ENCODE results near the gene DSCAM.

Gene DSCAM

GRCh38 chr21:40474513-40474912 is 372.4 kb downstream of the DSCAM start:
- no peak for TF ChIP-seq CTCF (IDR thresholded peaks at IDR 0.05; ENCODE audit: low read length)
- TF ChIP-seq EZH2 (IDR thresholded peaks at IDR 0.05; ENCODE audit: borderline replicate concordance, low read length) = no peak
- H3K9me3 ChIP-seq (ENCODE audit: low read length) = no peaks in the 10 kb centered on the region
- no peak overlapping the region for H3K4me2 ChIP-seq (ENCODE audit: low read length)

GRCh38 chr21:40472013-40472412 is 374.9 kb downstream of the DSCAM start:
- Histone ChIP-seq H3K9me3 (ENCODE audit: low read length) (no peaks in the 10 kb centered on the region), H3K79me2 (ENCODE audit: insufficient read depth, low read length) (no peaks in the 10 kb centered on the region), H3K27me3 (ENCODE audit: insufficient read depth, low read length) (no peaks in the 10 kb centered on the region), H3K36me3 (ENCODE audit: insufficient read depth, low read length) (no peaks in the 10 kb centered on the region), H4K20me1 (ENCODE audit: insufficient read depth, low read length) (no peaks in the 10 kb centered on the region), H2AFZ (ENCODE audit: low read length) (no peak overlapping the region), H3K9ac (ENCODE audit: low read length) (no peak overlapping the region), H3F3A (ENCODE audit: insufficient read depth, low read length) (no peaks in the 10 kb centered on the region), H3K4me3 (ENCODE audit: low read depth, low read length, poor library complexity, severe bottlenecking) (no peak overlapping the region), H3K4me2 (ENCODE audit: low read length) (no peak overlapping the region), H3K9me2 (ENCODE audit: low read depth, low read length) (no peaks in the 10 kb centered on the region), H3K4me1 (ENCODE audit: insufficient read depth, low read length, severe bottlenecking) (no peaks in the 10 kb centered on the region), H3K27ac (ENCODE audit: low read depth, low read length, poor library complexity, severe bottlenecking) (no peak overlapping the region)
- TF ChIP-seq CTCF (IDR thresholded peaks at IDR 0.05; ENCODE audit: low read length) = no peak

More at GRCh38 chr21:40474513-40474912, 372.4 kb downstream of the DSCAM start:
- H3F3A ChIP-seq (ENCODE audit: insufficient read depth, low read length) = no peaks in the 10 kb centered on the region
- no peak overlapping the region for H2AFZ ChIP-seq (ENCODE audit: low read length)
- no peaks in the 10 kb centered on the region for H3K79me2 ChIP-seq (ENCODE audit: insufficient read depth, low read length)
- H4K20me1 ChIP-seq (ENCODE audit: insufficient read depth, low read length) = no peaks in the 10 kb centered on the region
- H3K27ac ChIP-seq (ENCODE audit: low read depth, low read length, poor library complexity, severe bottlenecking) = no peak overlapping the region
- no peaks in the 10 kb centered on the region for H3K36me3 ChIP-seq (ENCODE audit: insufficient read depth, low read length)
- no peak overlapping the region for H3K9ac ChIP-seq (ENCODE audit: low read length)
- no peaks in the 10 kb centered on the region for H3K4me1 ChIP-seq (ENCODE audit: insufficient read depth, low read length, severe bottlenecking)
- H3K4me3 ChIP-seq (ENCODE audit: low read depth, low read length, poor library complexity, severe bottlenecking) = no peak overlapping the region
- H3K9me2 ChIP-seq (ENCODE audit: low read depth, low read length) = no peaks in the 10 kb centered on the region
- H3K27me3 ChIP-seq (ENCODE audit: insufficient read depth, low read length) = no peaks in the 10 kb centered on the region

GRCh38 chr21:40471103-40471502 is 375.9 kb downstream of the DSCAM start:
- Histone ChIP-seq H3K4me2 (ENCODE audit: low read length) (no peak overlapping the region), H3K9me3 (ENCODE audit: low read length) (no peaks in the 10 kb centered on the region), H3K4me3 (ENCODE audit: low read depth, low read length, poor library complexity, severe bottlenecking) (no peak overlapping the region), H3K27ac (ENCODE audit: low read depth, low read length, poor library complexity, severe bottlenecking) (no peak overlapping the region), H3F3A (ENCODE audit: insufficient read depth, low read length) (no peaks in the 10 kb centered on the region), H2AFZ (ENCODE audit: low read length) (no peak overlapping the region), H3K36me3 (ENCODE audit: insufficient read depth, low read length) (no peaks in the 10 kb centered on the region), H3K4me1 (ENCODE audit: insufficient read depth, low read length, severe bottlenecking) (no peaks in the 10 kb centered on the region), H4K20me1 (ENCODE audit: insufficient read depth, low read length) (no peaks in the 10 kb centered on the region), H3K27me3 (ENCODE audit: insufficient read depth, low read length) (no peaks in the 10 kb centered on the region), H3K9me2 (ENCODE audit: low read depth, low read length) (no peaks in the 10 kb centered on the region), H3K79me2 (ENCODE audit: insufficient read depth, low read length) (no peaks in the 10 kb centered on the region), H3K9ac (ENCODE audit: low read length) (no peak overlapping the region)
- TF ChIP-seq CTCF (IDR thresholded peaks at IDR 0.05; ENCODE audit: low read length) (no peak), EZH2 (IDR thresholded peaks at IDR 0.05; ENCODE audit: borderline replicate concordance, low read length) (no peak)

Measured in OCI-LY1 (cell line).